B cell (primary cell): ENCODE data around the gene PCDHB3. TPM values are rescaled to one million over a fixed set of nuclear protein-coding genes. Genes with fewer than 3 reads are reported as not detected.
"Not testable (repeated sequence)": the region's sequence is repeated elsewhere in the genome, so short reads cannot be mapped to it uniquely, and the experiment has no call there.

Source experiments
- ATAC-seq: fragments of 200-7000 bp; cut with Tn5 transposase; one replicate; pipeline ENCODE4 v1.10.0; 2021; ENCODE audit warnings: low read depth, mild to moderate bottlenecking, moderate number of reproducible peaks, moderate library complexity
- CTCF ChIA-PET: fragments of 350-600 bp; sonication (Branson Sonifier 250); formaldehyde crosslinking; loops from one replicate; lab custom pipeline; 2021; ENCODE audit warnings: antibody characterized with exemption, inconsistent platforms; lab: Charles Lee
- POLR2A ChIA-PET: fragments of 350-600 bp; sonication (Branson Sonifier 250); formaldehyde crosslinking; loops from one replicate; lab custom pipeline; 2021; ENCODE audit warnings: antibody characterized with exemption; lab: Charles Lee
- DNase-seq: peaks from one replicate; pipeline ENCODE4 v3.0.0; 2013
- H2AFZ ChIP-seq: 2 replicates; pipeline ENCODE4 v1.6.1; 2012; ENCODE audit warnings: mild to moderate bottlenecking, low read depth, low read length; ENCODE audit not compliant: insufficient read depth, poor library complexity, severe bottlenecking
- H3K27ac ChIP-seq, 2 donors: 1 replicate in 1 of 2; 2 replicates in 1 of 2; pipeline ENCODE4 v1.5.1; 2012 to 2013; ENCODE audit warnings: low read length in 2 of 2, mild to moderate bottlenecking in 2 of 2, moderate library complexity in 1 of 2
- H3K27me3 ChIP-seq, 4 experiments: fragments of 200-600 bp in 1 of 4; sonication (generic) in 1 of 4; replicated peaks in 1 of 4; 1 replicate in 2 of 4; 2 replicates in 2 of 4; pipeline versions ENCODE4 v1.6.1 to v1.7.0; 2013 to 2016; ENCODE audit warnings: low read length in 3 of 4, mild to moderate bottlenecking in 2 of 4, mixed read lengths in 1 of 4, moderate library complexity in 1 of 4; ENCODE audit not compliant: insufficient read depth in 4 of 4, control insufficient read depth in 3 of 4; ENCODE audit errors: control extremely low read depth in 1 of 4
- H3K36me3 ChIP-seq, 2 experiments: replicated peaks in 1 of 2; 1 replicate in 1 of 2; 2 replicates in 1 of 2; pipeline versions ENCODE4 v1.6.1 to v1.7.1; 2013; ENCODE audit warnings: low read length in 1 of 2; ENCODE audit not compliant: insufficient read depth in 2 of 2, control insufficient read depth in 1 of 2; ENCODE audit errors: control extremely low read depth in 1 of 2, extremely low read depth in 1 of 2
- H3K4me1 ChIP-seq, 2 donors: fragments of 200-600 bp in 1 of 2; sonication (generic) in 1 of 2; 1 replicate in 1 of 2; 2 replicates in 1 of 2; pipeline versions ENCODE4 v1.5.1 to v1.6.1; 2013 to 2017; ENCODE audit warnings: low read length in 2 of 2; ENCODE audit not compliant: control insufficient read depth in 2 of 2, insufficient read depth in 2 of 2
- H3K4me2 ChIP-seq: replicated peaks from 2 replicates; pipeline ENCODE3; 2012; ENCODE audit warnings: mild to moderate bottlenecking, low read depth, low read length; ENCODE audit not compliant: poor library complexity, severe bottlenecking
- H3K4me3 ChIP-seq, 5 experiments: fragments of 200-600 bp in 1 of 5; sonication (generic) in 1 of 5; 1 replicate in 3 of 5; 2 replicates in 2 of 5; pipeline versions ENCODE4 v1.5.1 to v1.7.0; 2011 to 2016; ENCODE audit warnings: low read length in 4 of 5, mild to moderate bottlenecking in 4 of 5, low read depth in 2 of 5, control low read depth in 1 of 5, moderate library complexity in 1 of 5; ENCODE audit not compliant: insufficient read depth in 1 of 5; ENCODE audit errors: control extremely low read depth in 1 of 5, extremely low read depth in 1 of 5
- H3K79me2 ChIP-seq: fragments of 200-600 bp; sonication (generic); one replicate; pipeline ENCODE4 v1.6.0; 2016; ENCODE audit warnings: low read length; ENCODE audit not compliant: control insufficient read depth, insufficient read depth
- H3K9ac ChIP-seq: fragments of 200-600 bp; sonication (generic); 2 replicates; pipeline ENCODE4 v1.6.1; 2017; ENCODE audit warnings: mild to moderate bottlenecking, low read length, moderate library complexity
- H3K9me3 ChIP-seq, 3 donors: one replicate each; pipeline versions ENCODE4 v1.6.1 to v1.7.1; 2013; ENCODE audit warnings: low read length in 2 of 3; ENCODE audit not compliant: control insufficient read depth in 2 of 3, insufficient read depth in 1 of 3; ENCODE audit errors: control extremely low read depth in 1 of 3
- H4K20me1 ChIP-seq: 2 replicates; pipeline ENCODE4 v1.6.0; 2012; ENCODE audit warnings: mild to moderate bottlenecking, low read length; ENCODE audit not compliant: insufficient read depth, control insufficient read depth, poor library complexity, severe bottlenecking
- H3K27ac Mint-ChIP-seq: one replicate; pipeline ENCODE4 v1.8.0; 2021; ENCODE audit warnings: mixed read lengths
- H3K27me3 Mint-ChIP-seq: one replicate; pipeline ENCODE4 v1.8.0; 2021; ENCODE audit warnings: mixed read lengths
- H3K4me1 Mint-ChIP-seq: one replicate; pipeline ENCODE4 v1.8.0; 2021; ENCODE audit warnings: mixed read lengths
- H3K4me3 Mint-ChIP-seq: one replicate; pipeline ENCODE4 v1.8.0; 2021; ENCODE audit warnings: mixed read lengths
- H3K9me3 Mint-ChIP-seq: one replicate; pipeline ENCODE4 v1.8.0; 2022; ENCODE audit warnings: mixed read lengths; ENCODE audit not compliant: insufficient read depth
- CTCF ChIP-seq: fragments of 200-600 bp; IDR thresholded peaks from one replicate; pipeline ENCODE4 v1.8.0; 2022; ENCODE audit warnings: antibody characterized with exemption, mild to moderate bottlenecking
- EZH2 ChIP-seq: IDR thresholded peaks from 2 replicates; pipeline ENCODE4 v1.6.1; 2012; ENCODE audit warnings: borderline replicate concordance, low read depth, mild to moderate bottlenecking, moderate library complexity, low read length; ENCODE audit not compliant: insufficient read depth, poor library complexity, severe bottlenecking
- WGBS: methylation state at CpG from one replicate; pipeline ENCODE4 v1.1.5; 2013; ENCODE audit warnings: missing lambda C conversion rate; ENCODE audit not compliant: insufficient coverage; 5-methylcytosine and 5-hydroxymethylcytosine counted together
- intact Hi-C: fragments of 100-400 bp; cut with micrococcal nuclease; formaldehyde crosslinking; loops from one replicate; pipeline ENCODE4 v1.10.0; 2022
- polyA plus RNA-seq: library from polyadenylated mRNA; depleted of rRNA; stranded (reverse); fragments of >200 nt; gene quantifications from 2 replicates; pipeline ENCODE4 v1.2.3, GENCODE V29; 2012
- total RNA-seq, 2 donors: library from RNA; stranded (reverse); fragments of 120-200 nt in 1 of 2; gene quantifications; 1 replicate in 1 of 2; 2 replicates in 1 of 2; pipeline versions ENCODE4 v1.2.3 to v1.2.4, GENCODE V29; 2013 to 2022

The PCDHB3 gene
- total and polyA plus RNA-seq, 2 donors (not counting 1 experiment from before 2014, with no cell fraction given) = not detected

GRCh38 chr5:141095263-141095641 lies 5.0 kb upstream of the PCDHB3 start:
- intact Hi-C loops = no loop called here
- TF ChIP-seq EZH2 = no peak
- no peak for TF ChIP-seq CTCF
- CTCF ChIA-PET = no interaction called here
- WGBS = 64% methylated on average over 12 of the region's 12 CpGs
- Histone ChIP-seq H3K27me3 (peaks cover 0 to 13% (median 6%) of the 10 kb centered on the region in 4 experiments), H3K4me1 (no peaks in the 10 kb centered on the region), H3K4me2 (no peak overlapping the region), H2AFZ (no peak overlapping the region), H3K27ac (no peak overlapping the region), H3K79me2 (no peaks in the 10 kb centered on the region), H4K20me1 (no peaks in the 10 kb centered on the region), H3K4me3 (no peak overlapping the region), H3K36me3 (no peaks in the 10 kb centered on the region), H3K9ac (no peak overlapping the region), H3K9me3 (peaks cover 1 to 16% (median 3%) of the 10 kb centered on the region in 3 donors)
- Mint-ChIP-seq H3K9me3 (peaks cover 5% of the 10 kb centered on the region), H3K27me3 (peaks cover 30% of the 10 kb centered on the region), H3K4me3 (no peak overlapping the region), H3K4me1 (no peaks in the 10 kb centered on the region), H3K27ac (no peak overlapping the region)
- DNase-seq (no peak), ATAC-seq (no peak)
- POLR2A ChIA-PET = no interaction called here

GRCh38 chr5:141096181-141096580 lies 4.1 kb upstream of the PCDHB3 start:
- ATAC-seq, H3K4me1 ChIP-seq, CTCF ChIA-PET, H3K4me3 Mint-ChIP-seq, H2AFZ ChIP-seq, H3K27ac ChIP-seq, H3K27ac Mint-ChIP-seq, H4K20me1 ChIP-seq, DNase-seq, H3K9ac ChIP-seq, H3K4me2 ChIP-seq, intact Hi-C loops, POLR2A ChIA-PET, H3K4me1 Mint-ChIP-seq, H3K36me3 ChIP-seq, H3K9me3 Mint-ChIP-seq, H3K4me3 ChIP-seq, H3K79me2 ChIP-seq: not testable (repeated sequence)
- H3K9me3 ChIP-seq = peaks cover 3 to 25% (median 3%) of the 10 kb centered on the region in 3 donors
- WGBS = 52% methylated on average over 9 of the region's 46 CpGs
- peaks cover 0 to 19% (median 8%) of the 10 kb centered on the region in 4 experiments for H3K27me3 ChIP-seq
- peaks cover 33% of the 10 kb centered on the region for H3K27me3 Mint-ChIP-seq

GRCh38 chr5:141096586-141096985 lies 3.7 kb upstream of the PCDHB3 start:
- H3K36me3 ChIP-seq, ATAC-seq, CTCF ChIA-PET, H2AFZ ChIP-seq, H3K4me3 Mint-ChIP-seq, H3K4me2 ChIP-seq, H3K4me1 Mint-ChIP-seq, H3K27ac Mint-ChIP-seq, DNase-seq, H3K9ac ChIP-seq, H4K20me1 ChIP-seq, H3K79me2 ChIP-seq, H3K4me1 ChIP-seq, intact Hi-C loops, H3K9me3 Mint-ChIP-seq, H3K4me3 ChIP-seq, POLR2A ChIA-PET, H3K27ac ChIP-seq: not testable (repeated sequence)
- peaks cover 33% of the 10 kb centered on the region for H3K27me3 Mint-ChIP-seq
- H3K27me3 ChIP-seq = peaks cover 0 to 20% (median 8%) of the 10 kb centered on the region in 4 experiments
- peaks cover 3 to 28% (median 3%) of the 10 kb centered on the region in 3 donors for H3K9me3 ChIP-seq
- WGBS = 47% methylated on average over 21 of the region's 38 CpGs
